M059J (cell line): ENCODE data around the gene RAP2B. TPM values are rescaled to one million over a fixed set of nuclear protein-coding genes. Genes with fewer than 3 reads are reported as not detected.

Experiments used
- DNase-seq: peaks from one replicate; pipeline ENCODE4 v3.0.0-alpha.2; 2012; ENCODE audit warnings: low read depth
- total RNA-seq: library from RNA; depleted of rRNA; stranded (reverse); fragments of >200 nt; shearing (Covaris generic); gene quantifications from 2 replicates; pipeline ENCODE4 v1.2.3, GENCODE V29; 2014

The RAP2B gene
- total RNA-seq, 1 experiment from 2014 or later: 20.4 TPM

- DNase-seq: peak; percentile 97
Observed at GRCh38 chr3:153160451-153161137, 1.4 kb upstream of the RAP2B start.

GRCh38 chr3:153161138-153161713 is 800 bp upstream of the RAP2B start:
- DNase-seq: peak; percentile 100

- DNase-seq: peak; percentile 58
Observed at GRCh38 chr3:153162513-153163392, 727 bp downstream of the RAP2B start.

GRCh38 chr3:153163393-153163724 is 1.3 kb downstream of the RAP2B start:
- DNase-seq: peak; percentile 66

GRCh38 chr3:153163756-153164550 is 1.9 kb downstream of the RAP2B start:
- DNase-seq: peak; percentile 48

- DNase-seq: peak; percentile 22
Observed at GRCh38 chr3:153165261-153165681, 3.2 kb downstream of the RAP2B start.

- DNase-seq: peak; percentile 55
Observed at GRCh38 chr3:153166206-153166605, 4.2 kb downstream of the RAP2B start.

- no peak for DNase-seq
Observed at GRCh38 chr3:153166796-153167195, 4.8 kb downstream of the RAP2B start.

- no peak for DNase-seq
Observed at GRCh38 chr3:153169793-153170383, 7.9 kb downstream of the RAP2B start.

GRCh38 chr3:153171256-153171655 is 9.2 kb downstream of the RAP2B start:
- no peak for DNase-seq

GRCh38 chr3:153171918-153172317 is 9.9 kb downstream of the RAP2B start:
- DNase-seq: no peak

GRCh38 chr3:153172796-153173757 is 11.1 kb downstream of the RAP2B start:
- no peak for DNase-seq

GRCh38 chr3:153173758-153174516 is 11.9 kb downstream of the RAP2B start:
- peak; percentile 55 for DNase-seq

GRCh38 chr3:153176197-153176596 is 14.2 kb downstream of the RAP2B start:
- DNase-seq: no peak

- no peak for DNase-seq
Observed at GRCh38 chr3:153180860-153181372, 18.9 kb downstream of the RAP2B start.

- no peak for DNase-seq
Observed at GRCh38 chr3:153182501-153183293, 20.7 kb downstream of the RAP2B start.

GRCh38 chr3:153190923-153191322 is 28.9 kb downstream of the RAP2B start:
- DNase-seq: no peak

- DNase-seq: peak; percentile 33
Observed at GRCh38 chr3:153192327-153192726, 30.3 kb downstream of the RAP2B start.
